ENCODE measurements around the gene INTS11. TPM values are rescaled to one million over a fixed set of nuclear protein-coding genes. Genes with fewer than 3 reads are reported as not detected.

The INTS11 gene
- total and polyA plus RNA-seq, 10 of the 15 experiments (the other 5 are each of a cell fraction or from before 2014, with no cell fraction given), result 2.5 to 117 (median 77.7) TPM

DNA sequence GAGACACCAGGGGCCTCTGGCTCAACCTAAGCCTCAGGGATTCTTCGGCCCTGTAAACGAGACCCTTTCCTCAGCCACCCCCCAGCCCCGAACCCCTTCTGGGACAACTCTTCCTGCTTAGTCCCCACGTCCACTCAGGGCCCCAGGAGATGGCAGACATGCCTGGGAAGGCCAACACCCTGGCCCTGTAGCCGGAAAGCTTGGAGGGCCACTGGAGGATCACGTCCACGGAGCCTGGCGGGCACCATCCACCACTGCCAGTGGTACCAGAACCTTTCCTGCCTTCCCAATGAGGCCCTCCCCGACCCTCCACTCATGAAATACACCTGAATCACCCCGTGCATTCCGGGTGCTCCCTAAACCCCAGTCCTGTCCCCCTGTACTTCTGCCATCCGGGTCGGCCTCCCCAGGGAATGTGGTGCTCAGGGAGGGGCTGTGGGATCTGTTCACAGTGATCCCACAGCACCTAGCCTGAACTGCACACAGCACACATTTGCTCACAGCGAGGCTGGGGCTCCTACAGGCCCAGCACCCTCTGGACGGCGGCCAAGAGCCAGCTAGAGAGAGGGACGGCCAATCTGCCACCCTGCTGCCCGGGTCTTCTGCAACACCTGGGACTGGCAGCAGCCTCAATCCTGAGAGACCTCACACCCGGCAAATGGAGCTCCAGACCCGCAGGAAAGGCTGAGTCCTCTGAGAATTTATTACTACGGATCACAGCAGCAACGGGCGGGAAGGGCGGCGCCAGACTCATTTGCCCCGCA, 48.8 kb upstream of the INTS11 start (continued):
- no peak for TF ChIP-seq MXI1 (IDR thresholded peaks at IDR 0.05; ENCODE audit: low read depth, low read length)

DNA sequence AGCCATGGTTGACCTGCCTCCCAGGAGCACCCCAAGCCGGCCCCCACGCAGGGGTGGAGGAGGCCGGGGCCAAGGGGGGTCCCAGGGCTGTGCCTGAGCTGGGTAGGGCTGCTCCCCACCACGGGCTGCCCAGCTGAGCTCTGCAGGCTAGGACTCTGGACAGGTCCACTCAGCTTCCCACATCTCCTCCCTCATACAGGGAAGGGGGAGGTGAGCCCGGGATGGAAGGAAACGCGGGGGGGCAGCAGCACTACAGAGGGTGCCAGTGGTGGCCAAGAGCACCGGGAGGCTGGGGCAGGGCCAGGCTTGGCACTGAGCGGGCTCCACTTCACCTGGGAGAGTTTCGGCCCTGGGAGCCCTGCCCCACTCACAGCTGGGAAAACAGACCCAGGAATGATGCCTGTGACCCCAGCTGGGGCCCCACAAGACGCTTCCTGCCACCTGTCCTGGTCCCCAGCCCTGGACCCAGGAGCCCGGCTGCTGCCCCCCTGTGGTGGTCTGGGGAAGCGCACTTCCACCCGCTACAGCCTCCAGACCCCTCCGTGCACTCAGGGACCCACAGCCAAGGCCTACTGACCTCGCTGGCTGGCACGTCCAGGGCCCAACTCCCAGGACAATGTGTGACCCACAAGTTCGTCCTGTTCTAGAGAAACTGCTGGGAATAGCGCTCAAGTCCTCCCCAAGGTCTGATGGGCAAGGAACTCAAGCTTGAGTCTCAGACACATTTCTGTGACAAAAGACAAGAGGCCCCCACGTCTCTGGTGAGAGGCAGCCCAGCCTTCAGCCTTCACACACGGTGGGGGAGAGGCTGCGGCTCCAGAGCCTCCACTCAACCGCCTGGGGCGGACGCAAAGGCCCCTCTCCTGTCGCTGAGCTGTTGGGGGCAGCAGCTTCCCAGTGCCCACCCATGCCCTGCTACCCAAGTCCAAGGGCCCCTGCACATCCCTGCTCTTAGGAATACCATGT, 47.6 kb upstream of the INTS11 start:
- H3K4me2 ChIP-seq (ENCODE audit: control insufficient read depth, insufficient read depth), result peak overlapping the region; percentile 97
- H2AFZ ChIP-seq (ENCODE audit: control insufficient read depth, low read depth, low read length), result peak overlapping the region; percentile 21; the same call in 1 of the 2 replicates
- H3K9ac ChIP-seq (ENCODE audit: control insufficient read depth, insufficient read depth, low read length), result peak overlapping the region; percentile 22
- no peaks in the 10 kb centered on the region for H3K27me3 ChIP-seq (replicated peaks in 1 of 2; ENCODE audit: control insufficient read depth in 2 of 2, insufficient read depth in 2 of 2, low read length in 1 of 2)
- intact Hi-C loops (cut with micrococcal nuclease; ENCODE audit: unreplicated experiment) (loop anchor here (10.0 kb wide), 1 partner anchor 133 kb away; no protein-coding TSS in a partner anchor), in situ Hi-C loops (cut with MboI) (no loop called here)
- peaks cover 24% of the 10 kb centered on the region for H3K4me1 ChIP-seq (ENCODE audit: control insufficient read depth, insufficient read depth, low read length)
- H3K9me3 ChIP-seq (replicated peaks; ENCODE audit: control insufficient read depth, insufficient read depth, low read length), result peaks cover 2% of the 10 kb centered on the region; the same call in 1 of the 3 replicates
- no TSS peak for BruUV-seq (replicated peaks)
- H3K27ac ChIP-seq (ENCODE audit: control insufficient read depth, insufficient read depth), result peak overlapping the region; percentile 42
- peaks cover 30% of the 10 kb centered on the region for H3K79me2 ChIP-seq (ENCODE audit: control insufficient read depth, insufficient read depth, low read length)
- ChIA-PET CTCF (interaction anchor here (0.6 to 2.8 kb wide), 21 partner anchors 13 to 387 kb away, joined by 3 to 15 read pairs (median 6); partner anchors contain the start of genes AGRN, DVL1, MRPL20 and MXRA8), POLR2A (interaction anchor here (0.6 to 1.1 kb wide), 2 partner anchors 66 to 93 kb away, joined by 3 read pairs; no protein-coding TSS in a partner anchor), SMC1A (ENCODE audit: uncharacterized antibody, unreplicated experiment) (interaction anchor here (0.9 to 1.8 kb wide), 7 partner anchors 24 to 387 kb away, joined by 3 to 5 read pairs (median 3); no protein-coding TSS in a partner anchor), RAD21 (ENCODE audit: unreplicated experiment) (interaction anchor here (0.7 to 1.5 kb wide), 5 partner anchors 24 to 132 kb away, joined by 3 to 6 read pairs (median 3); partner anchors contain the start of gene CCNL2)
- H3K4me3 ChIP-seq, result no peak overlapping the region
- H4K20me1 ChIP-seq (ENCODE audit: control insufficient read depth, insufficient read depth), result no peaks in the 10 kb centered on the region
- DNase-seq (ENCODE audit: low read depth, low spot score) (no peak), ATAC-seq (peak; percentile 73), FAIRE-seq (no peak)
- H3K36me3 ChIP-seq (ENCODE audit: control insufficient read depth in 2 of 2, insufficient read depth in 2 of 2, low read length in 1 of 2), result peaks cover 0 to 3% of the 10 kb centered on the region in 2 experiments; a peak in 2 of 4 replicates
- WGBS (ENCODE audit: insufficient coverage, insufficient replicate concordance, low lambda C conversion rate, missing lambda C conversion rate), result 23% methylated on average over 26 of the region's 26 CpGs
- TF ChIP-seq FOXK2 (IDR thresholded peaks at IDR 0.05) (no peak), EP300 (IDR thresholded peaks at IDR 0.05; ENCODE audit: borderline replicate concordance in 1 of 2, control insufficient read depth in 1 of 2, low read depth in 2 of 2, low read length in 2 of 2) (no peak), KAT2A (conservative IDR thresholded peaks at IDR 0.05; ENCODE audit: control insufficient read depth, low read depth, low read length) (no peak), ZNF24 (IDR thresholded peaks at IDR 0.05) (no peak), KDM1A (IDR thresholded peaks at IDR 0.05; ENCODE audit: borderline replicate concordance) (no peak), ASH2L (IDR thresholded peaks at IDR 0.05; ENCODE audit: borderline replicate concordance, low read depth) (no peak), ZSCAN29 (IDR thresholded peaks at IDR 0.05) (no peak), ZNF274 (IDR thresholded peaks at IDR 0.05; ENCODE audit: insufficient read depth, insufficient read length) (no peak), RBBP5 (conservative IDR thresholded peaks at IDR 0.05) (no peak), POLR2A (IDR thresholded peaks at IDR 0.05; ENCODE audit: low read depth, low read length) (peak; percentile 43; the same call in 1 of the 2 replicates)
- TF ChIP-seq, protein P1, sequence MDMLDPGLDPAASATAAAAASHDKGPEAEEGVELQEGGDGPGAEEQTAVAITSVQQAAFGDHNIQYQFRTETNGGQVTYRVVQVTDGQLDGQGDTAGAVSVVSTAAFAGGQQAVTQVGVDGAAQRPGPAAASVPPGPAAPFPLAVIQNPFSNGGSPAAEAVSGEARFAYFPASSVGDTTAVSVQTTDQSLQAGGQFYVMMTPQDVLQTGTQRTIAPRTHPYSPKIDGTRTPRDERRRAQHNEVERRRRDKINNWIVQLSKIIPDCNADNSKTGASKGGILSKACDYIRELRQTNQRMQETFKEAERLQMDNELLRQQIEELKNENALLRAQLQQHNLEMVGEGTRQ (IDR thresholded peaks at IDR 0.05; ENCODE audit: borderline replicate concordance, low read depth, low read length), result no peak
- TF ChIP-seq, protein P2, sequence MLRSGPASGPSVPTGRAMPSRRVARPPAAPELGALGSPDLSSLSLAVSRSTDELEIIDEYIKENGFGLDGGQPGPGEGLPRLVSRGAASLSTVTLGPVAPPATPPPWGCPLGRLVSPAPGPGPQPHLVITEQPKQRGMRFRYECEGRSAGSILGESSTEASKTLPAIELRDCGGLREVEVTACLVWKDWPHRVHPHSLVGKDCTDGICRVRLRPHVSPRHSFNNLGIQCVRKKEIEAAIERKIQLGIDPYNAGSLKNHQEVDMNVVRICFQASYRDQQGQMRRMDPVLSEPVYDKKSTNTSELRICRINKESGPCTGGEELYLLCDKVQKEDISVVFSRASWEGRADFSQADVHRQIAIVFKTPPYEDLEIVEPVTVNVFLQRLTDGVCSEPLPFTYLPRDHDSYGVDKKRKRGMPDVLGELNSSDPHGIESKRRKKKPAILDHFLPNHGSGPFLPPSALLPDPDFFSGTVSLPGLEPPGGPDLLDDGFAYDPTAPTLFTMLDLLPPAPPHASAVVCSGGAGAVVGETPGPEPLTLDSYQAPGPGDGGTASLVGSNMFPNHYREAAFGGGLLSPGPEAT (IDR thresholded peaks at IDR 0.05; ENCODE audit: low read depth), result no peak
- TF ChIP-seq, protein P3, sequence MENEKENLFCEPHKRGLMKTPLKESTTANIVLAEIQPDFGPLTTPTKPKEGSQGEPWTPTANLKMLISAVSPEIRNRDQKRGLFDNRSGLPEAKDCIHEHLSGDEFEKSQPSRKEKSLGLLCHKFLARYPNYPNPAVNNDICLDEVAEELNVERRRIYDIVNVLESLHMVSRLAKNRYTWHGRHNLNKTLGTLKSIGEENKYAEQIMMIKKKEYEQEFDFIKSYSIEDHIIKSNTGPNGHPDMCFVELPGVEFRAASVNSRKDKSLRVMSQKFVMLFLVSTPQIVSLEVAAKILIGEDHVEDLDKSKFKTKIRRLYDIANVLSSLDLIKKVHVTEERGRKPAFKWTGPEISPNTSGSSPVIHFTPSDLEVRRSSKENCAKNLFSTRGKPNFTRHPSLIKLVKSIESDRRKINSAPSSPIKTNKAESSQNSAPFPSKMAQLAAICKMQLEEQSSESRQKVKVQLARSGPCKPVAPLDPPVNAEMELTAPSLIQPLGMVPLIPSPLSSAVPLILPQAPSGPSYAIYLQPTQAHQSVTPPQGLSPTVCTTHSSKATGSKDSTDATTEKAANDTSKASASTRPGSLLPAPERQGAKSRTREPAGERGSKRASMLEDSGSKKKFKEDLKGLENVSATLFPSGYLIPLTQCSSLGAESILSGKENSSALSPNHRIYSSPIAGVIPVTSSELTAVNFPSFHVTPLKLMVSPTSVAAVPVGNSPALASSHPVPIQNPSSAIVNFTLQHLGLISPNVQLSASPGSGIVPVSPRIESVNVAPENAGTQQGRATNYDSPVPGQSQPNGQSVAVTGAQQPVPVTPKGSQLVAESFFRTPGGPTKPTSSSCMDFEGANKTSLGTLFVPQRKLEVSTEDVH (IDR thresholded peaks at IDR 0.05; ENCODE audit: low read depth, partially characterized antibody), result no peak
